Astrocyte (in vitro differentiated cells and primary cell): Measurements from ENCODE around the gene MAGEA12.

Source experiments
- CTCF ChIP-seq: IDR thresholded peaks from 2 replicates; pipeline ENCODE4 v1.5.1; 2011; ENCODE audit warnings: low read depth, mild to moderate bottlenecking, inconsistent platforms, low read length, moderate library complexity; ENCODE audit not compliant: insufficient read depth
- EZH2 ChIP-seq: IDR thresholded peaks from 2 replicates; pipeline ENCODE4 v1.6.1; 2012; ENCODE audit warnings: mild to moderate bottlenecking, low read length, inconsistent platforms; ENCODE audit not compliant: insufficient read depth

DNA sequence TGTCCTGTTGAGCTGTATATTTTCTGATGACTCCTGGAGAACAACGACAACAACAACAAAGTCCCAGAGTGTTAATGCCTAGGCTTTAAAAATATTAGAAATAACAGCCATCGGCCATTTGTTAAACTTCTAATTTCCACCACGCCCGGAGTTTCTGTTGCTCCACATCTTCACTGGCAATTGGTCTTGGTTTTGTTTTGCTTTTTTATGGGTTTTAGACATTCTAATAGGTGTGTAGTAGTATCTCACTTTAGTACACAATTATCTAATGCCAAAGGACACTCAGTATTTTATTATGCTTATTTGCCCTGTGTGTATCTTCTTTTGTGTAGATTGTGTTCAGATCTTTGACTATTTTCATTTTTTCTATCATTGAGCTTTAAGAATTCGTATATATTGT lies 5.0 kb downstream of the MAGEA12 start:
- TF ChIP-seq CTCF (no peak), EZH2 (no peak)
